Stomach (tissue), 9 donors: ENCODE measurements around the gene WHRN. TPM values are rescaled to one million over a fixed set of nuclear protein-coding genes. Genes with fewer than 3 reads are reported as not detected.
A peak's percentile ranks its signal among the peaks of the same experiment; 100 is the strongest.

ENCODE experiments used
- DNase-seq, 2 donors: peaks; one replicate each; pipeline versions ENCODE4 v3.0.0 to v3.0.0-alpha.2; 2013 to 2019
- H3K27ac ChIP-seq, 5 donors: fragments of 200-600 bp in 4 of 5; sonication (generic) in 4 of 5; one replicate each; pipeline ENCODE4 v1.5.1; 2013 to 2019; ENCODE audit warnings: mild to moderate bottlenecking in 1 of 5, moderate library complexity in 1 of 5
- H3K27me3 ChIP-seq, 3 donors: fragments of 200-600 bp; sonication (generic); one replicate each; pipeline ENCODE4 v1.5.1; 2017 to 2019; ENCODE audit warnings: mixed run types in 1 of 3
- H3K36me3 ChIP-seq, 4 donors: fragments of 200-600 bp; sonication (generic); 1 replicate in 3 of 4; 2 replicates in 1 of 4; pipeline ENCODE4 v1.5.1; 2016 to 2019
- H3K4me1 ChIP-seq, 4 donors: fragments of 200-600 bp; sonication (generic); one replicate each; pipeline ENCODE4 v1.5.1; 2016 to 2019
- H3K4me3 ChIP-seq, 4 donors: fragments of 200-600 bp; sonication (generic) in 3 of 4; one replicate each; pipeline ENCODE4 v1.5.1; 2016 to 2019; ENCODE audit warnings: mild to moderate bottlenecking in 1 of 4
- H3K9me3 ChIP-seq, 4 donors: fragments of 200-600 bp; sonication (generic); one replicate each; pipeline ENCODE4 v1.5.1; 2016 to 2019
- EP300 ChIP-seq: sonication (generic); formaldehyde crosslinking; IDR thresholded peaks from one replicate; pipeline ENCODE4 v1.6.1; 2017; ENCODE audit warnings: antibody characterized with exemption
- POLR2A ChIP-seq, 4 donors: fragments of 450-650 bp; IDR thresholded peaks; one replicate each; pipeline ENCODE4 v1.6.1; 2016; ENCODE audit warnings: antibody characterized with exemption in 4 of 4, control low read depth in 2 of 4, mild to moderate bottlenecking in 1 of 4, moderate library complexity in 1 of 4
- POLR2AphosphoS5 ChIP-seq, 3 donors: sonication (generic); formaldehyde crosslinking; IDR thresholded peaks; one replicate each; pipeline ENCODE4 v1.6.1; 2016; ENCODE audit warnings: antibody characterized with exemption in 3 of 3
- WGBS, 5 donors: extraction: QIAGEN DNeasy Blood & Tissue Kit in 3 of 5; methylation state at CpG; one replicate each; pipeline versions ENCODE4 v1.1.5 to v1.1.7; 2013 to 2018; 5-methylcytosine and 5-hydroxymethylcytosine counted together
- intact Hi-C: fragments of 100-400 bp; cut with DNase I; formaldehyde crosslinking; loops from one replicate; pipeline ENCODE4 v1.15.1; 2023; ENCODE audit warnings: low total_unique reads
- polyA plus RNA-seq, 3 donors: library from polyadenylated mRNA; stranded (reverse); fragments of 200-250 nt; gene quantifications; one replicate each; pipeline ENCODE4 v1.2.3, GENCODE V29; 2013
- total RNA-seq, 5 donors: library from RNA; depleted of rRNA; stranded (reverse); fragments of >200 nt; gene quantifications; one replicate each; pipeline versions ENCODE4 v1.1.0 to v1.2.3, GENCODE V29; 2014 to 2016
- TF ChIP-seq, protein P1 (sequence below), 7 experiments: fragments of 450-650 bp in 4 of 7; fragments of 200-600 bp in 3 of 7; sonication (generic) in 3 of 7; IDR thresholded peaks; one replicate each; pipeline ENCODE4 v1.5.1; 2016 to 2019; ENCODE audit warnings: antibody characterized with exemption in 7 of 7, control low read depth in 2 of 7, mild to moderate bottlenecking in 1 of 7
- donor health status: healthy with polysubstance abuse.
- donor health status: Bipolar disorder and iron deficiency.
- donor health status: healthy.

Gene WHRN
- total and polyA plus RNA-seq, 8 donors = 2.3 to 70.1 (median 4.8) TPM

DNA sequence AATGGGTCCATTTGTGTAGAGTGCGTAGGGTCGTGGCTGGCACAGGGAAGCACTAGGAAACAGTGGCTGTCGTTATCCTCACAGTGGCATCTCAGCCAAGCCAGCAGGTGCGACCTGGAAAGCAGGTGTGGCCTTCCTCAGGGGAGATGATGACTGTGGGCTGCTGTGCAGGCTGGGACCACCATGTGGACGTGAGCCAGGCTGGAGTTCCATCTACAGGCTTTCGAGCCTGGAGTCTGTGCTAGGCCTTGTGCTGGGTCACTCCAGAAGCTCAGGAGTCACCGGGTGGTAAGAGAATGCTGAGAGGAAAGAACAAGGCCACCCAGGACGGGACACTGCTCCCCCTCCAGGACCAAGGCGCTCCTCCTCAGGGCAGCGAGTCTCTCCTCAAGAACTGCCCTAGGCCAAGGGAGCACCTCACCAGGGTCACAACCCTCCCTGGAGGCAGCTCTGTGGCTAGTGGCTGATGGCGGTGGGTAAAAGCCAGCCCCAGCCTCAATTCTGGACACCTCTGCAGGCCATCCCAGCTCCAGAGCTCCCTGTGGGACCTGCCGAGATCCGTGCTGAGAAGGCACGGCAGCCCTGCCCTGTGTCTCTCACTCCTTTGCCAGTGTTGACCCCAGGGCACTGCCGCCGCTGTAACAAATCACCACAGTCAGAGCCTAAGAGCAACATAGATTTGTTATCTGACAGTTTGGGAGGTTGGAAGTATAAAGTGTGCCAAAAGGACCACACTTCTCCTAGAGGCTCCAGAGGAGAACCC, 36.0 kb downstream of the WHRN start:
- 90 to 95% (median 94%) methylated on average over 12 to 16 of the region's 16 CpGs for WGBS, 5 donors
- Histone ChIP-seq H3K27me3 (no peaks in the 10 kb centered on the region), H3K4me3 (no peak overlapping the region)

DNA sequence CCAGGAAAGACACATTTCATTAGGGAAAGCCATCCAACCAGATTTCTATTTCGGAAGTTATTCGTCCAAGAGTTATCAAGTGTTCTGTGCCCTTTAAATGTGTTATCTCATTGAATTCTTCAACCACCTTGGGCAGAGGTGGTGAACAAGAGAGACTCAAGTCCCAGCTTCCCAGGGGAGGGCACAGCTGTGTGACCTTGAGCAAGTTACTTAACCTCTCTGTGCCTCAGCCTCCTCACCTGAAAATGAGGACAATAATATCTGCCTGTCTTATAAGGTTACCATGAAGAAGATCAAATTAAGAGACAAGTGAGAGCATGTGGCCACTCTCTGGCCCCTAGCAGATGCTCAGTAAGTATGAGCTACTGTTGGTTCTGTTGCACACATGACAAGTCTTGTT, 37.4 kb downstream of the WHRN start:
- H3K9me3 ChIP-seq = no peaks in the 10 kb centered on the region
- no peaks in the 10 kb centered on the region for H3K4me1 ChIP-seq
- 63 to 88% (median 67%) methylated on average over 2 of the region's 2 CpGs for WGBS, 5 donors
- intact Hi-C loops = no loop called here
- H3K27ac ChIP-seq = no peak overlapping the region
- DNase-seq = no peak
- TF ChIP-seq, protein P1, sequence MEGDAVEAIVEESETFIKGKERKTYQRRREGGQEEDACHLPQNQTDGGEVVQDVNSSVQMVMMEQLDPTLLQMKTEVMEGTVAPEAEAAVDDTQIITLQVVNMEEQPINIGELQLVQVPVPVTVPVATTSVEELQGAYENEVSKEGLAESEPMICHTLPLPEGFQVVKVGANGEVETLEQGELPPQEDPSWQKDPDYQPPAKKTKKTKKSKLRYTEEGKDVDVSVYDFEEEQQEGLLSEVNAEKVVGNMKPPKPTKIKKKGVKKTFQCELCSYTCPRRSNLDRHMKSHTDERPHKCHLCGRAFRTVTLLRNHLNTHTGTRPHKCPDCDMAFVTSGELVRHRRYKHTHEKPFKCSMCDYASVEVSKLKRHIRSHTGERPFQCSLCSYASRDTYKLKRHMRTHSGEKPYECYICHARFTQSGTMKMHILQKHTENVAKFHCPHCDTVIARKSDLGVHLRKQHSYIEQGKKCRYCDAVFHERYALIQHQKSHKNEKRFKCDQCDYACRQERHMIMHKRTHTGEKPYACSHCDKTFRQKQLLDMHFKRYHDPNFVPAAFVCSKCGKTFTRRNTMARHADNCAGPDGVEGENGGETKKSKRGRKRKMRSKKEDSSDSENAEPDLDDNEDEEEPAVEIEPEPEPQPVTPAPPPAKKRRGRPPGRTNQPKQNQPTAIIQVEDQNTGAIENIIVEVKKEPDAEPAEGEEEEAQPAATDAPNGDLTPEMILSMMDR (IDR thresholded peaks at IDR 0.05) = no peak
- TF ChIP-seq POLR2A (IDR thresholded peaks at IDR 0.05) (no peak), EP300 (no peak), POLR2AphosphoS5 (IDR thresholded peaks at IDR 0.05) (no peak)
- H3K36me3 ChIP-seq = peaks cover 0 to 47% (median 3%) of the 10 kb centered on the region in 4 donors
- no peaks in the 10 kb centered on the region for H3K27me3 ChIP-seq
- no peak overlapping the region for H3K4me3 ChIP-seq

More for the DNA sequence above, 36.0 kb downstream of the WHRN start:
- Histone ChIP-seq H3K4me1 (no peaks in the 10 kb centered on the region), H3K36me3 (peaks cover 0 to 44% (median 3%) of the 10 kb centered on the region in 4 donors), H3K9me3 (no peaks in the 10 kb centered on the region), H3K27ac (no peak overlapping the region)
- intact Hi-C loops = no loop called here
- no peak for DNase-seq
- no peak for TF ChIP-seq POLR2AphosphoS5 (IDR thresholded peaks at IDR 0.05)

DNA sequence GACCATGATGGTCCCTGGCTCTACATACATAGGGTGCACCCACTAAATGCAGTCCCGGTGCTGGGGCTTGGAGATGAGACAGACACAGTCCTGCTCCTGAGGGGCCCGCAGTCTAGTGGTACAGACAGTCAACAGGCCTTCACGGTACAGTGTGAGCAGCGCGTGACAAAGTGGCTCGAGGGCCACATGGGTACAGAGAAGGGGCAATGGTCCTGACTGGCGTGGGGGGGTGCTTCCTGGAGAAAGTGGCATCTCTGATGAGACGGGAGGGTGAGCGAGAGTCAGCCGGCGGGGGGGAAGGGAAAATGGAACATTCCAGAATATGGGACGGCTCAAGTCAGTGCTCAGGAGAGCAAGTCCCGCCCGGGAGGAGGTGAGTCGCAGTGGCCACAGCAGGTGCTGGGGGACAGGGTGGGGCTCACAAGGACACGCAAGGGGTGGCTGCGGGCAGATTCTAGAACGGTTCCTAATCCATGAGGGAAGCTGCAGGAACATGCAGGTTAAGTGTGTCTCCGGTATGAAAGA, 38.0 kb downstream of the WHRN start:
- Histone ChIP-seq H3K4me1 (no peaks in the 10 kb centered on the region), H3K9me3 (no peaks in the 10 kb centered on the region), H3K4me3 (no peak overlapping the region), H3K27me3 (no peaks in the 10 kb centered on the region), H3K36me3 (peaks cover 0 to 46% (median 3%) of the 10 kb centered on the region in 4 donors), H3K27ac (no peak overlapping the region)
- TF ChIP-seq, protein P1 (IDR thresholded peaks at IDR 0.05) = no peak
- TF ChIP-seq POLR2A (IDR thresholded peaks at IDR 0.05) (no peak), POLR2AphosphoS5 (IDR thresholded peaks at IDR 0.05) (no peak), EP300 (no peak)
- 93 to 95% (median 93%) methylated on average over 19 of the region's 19 CpGs for WGBS, 5 donors
- intact Hi-C loops = no loop called here
- no peak for DNase-seq

DNA sequence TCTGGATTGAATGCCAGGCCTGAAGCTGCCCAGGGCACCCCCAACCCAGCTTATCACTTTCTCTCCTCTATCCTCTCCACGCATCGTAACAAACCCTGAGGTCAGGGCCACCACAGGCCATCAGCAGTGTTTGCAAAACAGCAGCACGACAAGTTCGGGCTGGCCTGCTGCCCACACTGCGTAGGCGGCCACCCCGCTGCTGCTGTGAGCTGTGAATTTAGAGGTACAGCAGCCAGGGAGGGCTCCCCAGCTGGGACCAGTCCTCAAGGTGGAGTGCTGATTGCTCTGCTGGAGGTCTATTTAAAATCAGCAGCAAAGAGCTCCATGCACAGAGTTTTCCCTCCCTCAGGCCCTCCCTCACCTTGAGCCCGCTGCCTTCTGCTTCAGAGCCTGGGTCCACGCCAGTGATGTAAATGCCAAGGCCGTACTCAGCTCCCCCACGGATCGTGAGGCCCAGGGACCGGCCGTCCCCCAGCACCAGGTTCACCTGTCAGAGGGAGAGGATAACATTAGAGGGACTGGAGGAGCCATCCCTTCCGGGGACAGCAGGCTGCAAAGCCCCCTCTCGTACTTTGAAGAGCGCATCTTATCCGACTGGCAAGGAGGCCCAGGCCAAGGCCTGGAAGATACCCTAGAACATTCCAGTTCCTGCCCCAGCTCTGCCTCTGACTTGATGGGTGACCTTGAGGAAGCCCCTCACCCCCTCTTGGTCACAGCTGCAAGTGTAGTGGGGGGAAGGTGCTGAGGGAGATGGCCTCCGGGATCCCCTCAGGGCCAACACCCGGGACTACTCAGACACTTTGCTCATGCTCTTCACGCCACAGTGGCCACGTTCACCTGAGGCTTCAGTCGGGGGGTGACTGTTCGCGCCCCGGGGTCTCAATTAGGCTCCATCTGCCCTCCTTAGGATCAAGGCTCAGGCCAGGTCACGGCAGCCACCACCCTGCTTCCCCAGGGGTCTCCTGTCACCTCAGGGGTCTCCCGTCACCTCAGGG, 39.1 kb downstream of the WHRN start:
- 56 to 78% (median 63%) methylated on average over 18 to 28 of the region's 28 CpGs for WGBS, 5 donors
- peak; percentile 14 to 45 for DNase-seq
- H3K27me3 ChIP-seq = no peaks in the 10 kb centered on the region
- no peak overlapping the region for H3K27ac ChIP-seq
- intact Hi-C loops = no loop called here
- H3K4me1 ChIP-seq = no peaks in the 10 kb centered on the region
- H3K9me3 ChIP-seq = no peaks in the 10 kb centered on the region
- peaks cover 0 to 38% (median 3%) of the 10 kb centered on the region in 4 donors for H3K36me3 ChIP-seq
- no peak for TF ChIP-seq POLR2AphosphoS5 (IDR thresholded peaks at IDR 0.05)
- no peak for TF ChIP-seq POLR2A (IDR thresholded peaks at IDR 0.05)
- TF ChIP-seq, protein P1 (IDR thresholded peaks at IDR 0.05) = no peak
- no peak for TF ChIP-seq EP300
- H3K4me3 ChIP-seq = no peak overlapping the region
